HCT116 (cell line): ENCODE results near the gene ZBTB47. TPM values are rescaled to one million over a fixed set of nuclear protein-coding genes. Genes with fewer than 3 reads are reported as not detected.
A peak's percentile ranks its signal among the peaks of the same experiment; 100 is the strongest.

Source experiments
- ATAC-seq: fragments of 200-7000 bp; cut with Tn5 transposase; 2 replicates; pipeline ENCODE4 v1.9.1; 2020; ENCODE audit warnings: mild to moderate bottlenecking, moderate library complexity
- BruUV-seq: library from RNA; stranded (reverse); fragments of 400-500 nt; replicated peaks from 2 replicates; lab custom pipeline; 2021; lab: Mats Ljungman, UMichigan
- CTCF ChIA-PET: fragments of 300-600 bp; sonication (Branson Sonifier 250); formaldehyde crosslinking; loops from one replicate; lab custom pipeline; 2021; ENCODE audit warnings: antibody characterized with exemption; lab: Charles Lee
- POLR2A ChIA-PET: fragments of 300-600, 350-600 bp; sonication (Branson Sonifier 250); formaldehyde crosslinking; loops from one replicate; lab custom pipeline; 2021; ENCODE audit warnings: antibody characterized with exemption; lab: Charles Lee
- RAD21 ChIA-PET, 2 experiments: fragments of 300-600 bp; sonication (Branson Sonifier 250); formaldehyde crosslinking; loops; one replicate each; lab custom pipeline; 2023; ENCODE audit warnings: low total read pairs in 2 of 2; ENCODE audit not compliant: uncharacterized antibody in 2 of 2, unreplicated experiment in 2 of 2, low non-redundant PET in 1 of 2; lab: Charles Lee
- DNase-seq: peaks from one replicate; pipeline ENCODE4 v3.0.0-alpha.2; 2010; ENCODE audit warnings: low read depth, low spot score
- H2AFZ ChIP-seq: fragments of 200-600 bp; shearing (Covaris generic), sonication (generic); 2 replicates; pipeline ENCODE4 v1.6.1; 2017; ENCODE audit warnings: low read depth, mixed run types, mixed read lengths, antibody characterized with exemption, low read length; ENCODE audit not compliant: poor library complexity, severe bottlenecking
- H3K27ac ChIP-seq: 2 replicates; pipeline ENCODE4 v1.5.1; 2012; ENCODE audit warnings: low read depth, low read length
- H3K27me3 ChIP-seq: fragments of 200-600 bp; sonication (generic); 2 replicates; pipeline ENCODE4 v1.6.1; 2016; ENCODE audit warnings: mixed run types, low read length, mixed read lengths; ENCODE audit not compliant: insufficient read depth
- H3K36me3 ChIP-seq, 2 experiments: fragments of 200-500 bp in 1 of 2; fragments of 200-600 bp in 1 of 2; sonication (Bioruptor generic) in 1 of 2; sonication (generic) in 1 of 2; 2 replicates each; pipeline versions ENCODE4 v1.5.1 to v1.6.1; 2014 to 2016; ENCODE audit warnings: low read length in 2 of 2, inconsistent platforms in 1 of 2, mixed read lengths in 1 of 2, mixed run types in 1 of 2; ENCODE audit not compliant: insufficient read depth in 2 of 2, control insufficient read depth in 1 of 2
- H3K4me1 ChIP-seq, 2 experiments: fragments of 200-600 bp in 1 of 2; sonication (generic) in 1 of 2; 2 replicates each; pipeline versions ENCODE4 v1.5.1 to v1.6.1; 2012 to 2017; ENCODE audit warnings: low read length in 2 of 2, inconsistent platforms in 1 of 2, mild to moderate bottlenecking in 1 of 2, mixed read lengths in 1 of 2, mixed run types in 1 of 2, moderate library complexity in 1 of 2; ENCODE audit not compliant: insufficient read depth in 2 of 2, control insufficient read depth in 1 of 2
- H3K4me2 ChIP-seq: fragments of 200-600 bp; sonication (generic); 2 replicates; pipeline ENCODE4 v1.6.1; 2017; ENCODE audit warnings: mixed run types, low read length, mixed read lengths
- H3K4me3 ChIP-seq, 2 experiments: fragments of 200-600 bp in 1 of 2; sonication (generic) in 1 of 2; replicated peaks in 1 of 2; 2 replicates each; pipeline ENCODE4 v1.5.1; 2011 to 2016; ENCODE audit warnings: low read length in 2 of 2, control low read depth in 1 of 2, low read depth in 1 of 2, mild to moderate bottlenecking in 1 of 2, mixed read lengths in 1 of 2, mixed run types in 1 of 2
- H3K79me2 ChIP-seq: fragments of 200-600 bp; sonication (generic); 2 replicates; pipeline ENCODE4 v1.6.1; 2017; ENCODE audit warnings: mild to moderate bottlenecking, mixed run types, low read length, moderate library complexity, mixed read lengths; ENCODE audit not compliant: insufficient read depth
- H3K9ac ChIP-seq: fragments of 200-600 bp; sonication (generic); 2 replicates; pipeline ENCODE4 v1.6.1; 2016; ENCODE audit warnings: low read length, mixed read lengths
- H3K9me2 ChIP-seq: fragments of 200-600 bp; sonication (generic), shearing (Covaris generic); 2 replicates; pipeline ENCODE4 v1.6.1; 2017; ENCODE audit warnings: mixed run types, mild to moderate bottlenecking, moderate library complexity; ENCODE audit not compliant: insufficient read depth
- H3K9me3 ChIP-seq, 2 experiments: fragments of 200-500 bp in 1 of 2; fragments of 200-600 bp in 1 of 2; sonication (Bioruptor generic) in 1 of 2; sonication (generic) in 1 of 2; 2 replicates each; pipeline ENCODE4 v1.6.1; 2014 to 2017; ENCODE audit warnings: low read length in 2 of 2, mixed read lengths in 2 of 2, inconsistent platforms in 1 of 2, low read depth in 1 of 2, mild to moderate bottlenecking in 1 of 2, mixed run types in 1 of 2, moderate library complexity in 1 of 2; ENCODE audit not compliant: control insufficient read depth in 1 of 2, insufficient read depth in 1 of 2
- H4K20me1 ChIP-seq: fragments of 200-600 bp; sonication (generic), shearing (Covaris generic); 2 replicates; pipeline ENCODE4 v1.6.1; 2017; ENCODE audit warnings: mixed run types, mild to moderate bottlenecking, moderate library complexity; ENCODE audit not compliant: insufficient read depth
- ATF3 ChIP-seq: IDR thresholded peaks from 2 replicates; pipeline ENCODE4 v1.6.1; 2012
- CEBPB ChIP-seq: IDR thresholded peaks from 2 replicates; pipeline ENCODE4 v1.6.1; 2012; ENCODE audit warnings: low read depth
- EGR1 ChIP-seq: IDR thresholded peaks from 2 replicates; pipeline ENCODE4 v1.6.1; 2012; ENCODE audit warnings: low read depth
- ELF1 ChIP-seq: IDR thresholded peaks from 2 replicates; pipeline ENCODE4 v1.6.1; 2012; ENCODE audit warnings: low read depth, borderline replicate concordance
- EZH2 ChIP-seq: fragments of 200-600 bp; sonication (generic); IDR thresholded peaks from 2 replicates; pipeline ENCODE4 v1.6.1; 2017; ENCODE audit warnings: antibody characterized with exemption, mixed run types
- JUND ChIP-seq: IDR thresholded peaks from 2 replicates; pipeline ENCODE4 v1.6.1; 2012
- POLR2AphosphoS5 ChIP-seq: IDR thresholded peaks from 2 replicates; pipeline ENCODE4 v1.6.1; 2011; ENCODE audit warnings: mild to moderate bottlenecking, low read depth, low read length, moderate library complexity
- SIN3A ChIP-seq: IDR thresholded peaks from 2 replicates; pipeline ENCODE4 v1.6.1; 2012; ENCODE audit warnings: low read depth
- TCF7L2 ChIP-seq: IDR thresholded peaks from 2 replicates; pipeline ENCODE4 v1.7.0; 2011; ENCODE audit warnings: borderline replicate concordance, inconsistent platforms; ENCODE audit not compliant: insufficient read depth, insufficient read length; ENCODE audit errors: extremely low read depth
- intact Hi-C: fragments of 100-400 bp; cut with micrococcal nuclease; formaldehyde crosslinking; loops from 2 replicates; pipeline ENCODE4 v1.10.0; 2022
- total RNA-seq: library from RNA; stranded (reverse); gene quantifications from one replicate; pipeline ENCODE4 v1.2.1, GENCODE V29; 2021; ENCODE audit not compliant: unreplicated experiment
- TF ChIP-seq, protein P1 (sequence below), 3 experiments: fragments of 200-600 bp in 1 of 3; sonication (generic) in 1 of 3; IDR thresholded peaks in 2 of 3; conservative IDR thresholded peaks in 1 of 3; 2 replicates each; pipeline ENCODE4 v1.5.1; 2012 to 2017; ENCODE audit warnings: low read depth in 2 of 3, low read length in 2 of 3, antibody characterized with exemption in 1 of 3, borderline replicate concordance in 1 of 3, control low read depth in 1 of 3, mild to moderate bottlenecking in 1 of 3, mixed read lengths in 1 of 3, mixed run types in 1 of 3, moderate library complexity in 1 of 3; ENCODE audit not compliant: insufficient read depth in 1 of 3
- TF ChIP-seq, protein P2 (sequence below): IDR thresholded peaks from 2 replicates; pipeline ENCODE4 v1.6.1; 2012

Gene ZBTB47
- total RNA-seq, 1 experiment from 2014 or later = 6.3 TPM

DNA sequence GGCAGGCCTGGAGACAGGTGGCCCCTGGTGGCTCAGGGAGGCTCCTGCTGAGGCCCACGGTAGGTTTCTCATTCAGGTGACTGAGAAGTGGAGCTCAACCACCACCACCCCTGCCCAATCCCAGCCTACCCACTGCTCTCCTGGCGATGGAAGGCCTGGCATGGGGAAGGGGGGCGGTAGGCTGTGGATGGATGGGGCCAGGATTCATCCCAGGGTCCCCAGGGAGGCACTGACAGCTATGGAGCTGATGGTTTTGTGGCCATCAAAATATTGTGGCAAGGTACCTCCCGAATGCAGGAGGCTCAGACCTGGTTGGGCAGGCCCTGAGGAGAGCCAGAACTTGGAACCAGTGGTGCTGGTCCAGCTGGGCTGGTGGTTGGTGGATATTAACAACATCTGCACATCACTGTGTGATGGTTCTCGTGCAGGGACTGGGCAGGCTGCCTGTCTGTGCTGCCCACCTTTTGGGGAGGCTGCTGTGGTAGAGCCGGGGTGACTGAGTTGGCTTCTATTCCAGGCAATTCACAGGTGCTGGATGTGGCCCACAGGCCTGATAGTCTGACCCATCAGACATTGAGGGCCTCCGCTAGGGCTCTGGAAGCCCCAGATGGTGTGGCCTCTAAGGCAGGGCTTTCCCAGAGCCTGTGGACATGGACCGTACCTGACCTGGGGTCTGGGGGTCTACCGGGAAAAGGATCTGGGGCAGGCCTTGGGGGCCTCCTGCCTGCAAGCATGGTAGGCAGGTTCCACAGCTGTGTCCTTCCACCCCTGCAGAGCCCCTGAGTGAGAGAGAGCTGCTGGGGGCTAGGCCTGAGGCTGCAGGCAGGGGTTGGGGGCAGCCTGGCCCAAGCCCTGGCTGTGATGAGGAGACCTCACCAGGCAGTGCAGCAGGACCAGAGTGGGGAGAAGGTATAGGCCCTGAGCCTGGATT, 3.4 kb downstream of the ZBTB47 start:
- Histone ChIP-seq H2AFZ (no peak overlapping the region), H3K9me2 (no peaks in the 10 kb centered on the region), H3K27me3 (no peaks in the 10 kb centered on the region), H3K4me3 (no peak overlapping the region), H3K27ac (no peak overlapping the region; the same call in 1 of the 2 replicates), H3K4me1 (peaks cover 29 to 44% of the 10 kb centered on the region in 2 experiments), H3K36me3 (0 out of 4 replicates have a peak, but pooled peaks cover 0 to 3% of the 10 kb centered on the region in 2 experiments), H3K79me2 (peaks cover 16% of the 10 kb centered on the region; the same call in 1 of the 2 replicates), H3K9me3 (no peaks in the 10 kb centered on the region), H3K4me2 (peak overlapping the region; percentile 99; the same call in 1 of the 2 replicates), H4K20me1 (no peaks in the 10 kb centered on the region), H3K9ac (no peak overlapping the region)
- CTCF ChIA-PET = interaction anchor here (1.1 kb wide), 1 partner anchor 89 kb away, joined by 4 read pairs; no protein-coding TSS in a partner anchor
- TF ChIP-seq SIN3A = no peak
- TF ChIP-seq ATF3 = no peak
- no peak for TF ChIP-seq POLR2AphosphoS5
- TF ChIP-seq EGR1 = no peak
- no peak for TF ChIP-seq CEBPB
- TF ChIP-seq, protein P1, sequence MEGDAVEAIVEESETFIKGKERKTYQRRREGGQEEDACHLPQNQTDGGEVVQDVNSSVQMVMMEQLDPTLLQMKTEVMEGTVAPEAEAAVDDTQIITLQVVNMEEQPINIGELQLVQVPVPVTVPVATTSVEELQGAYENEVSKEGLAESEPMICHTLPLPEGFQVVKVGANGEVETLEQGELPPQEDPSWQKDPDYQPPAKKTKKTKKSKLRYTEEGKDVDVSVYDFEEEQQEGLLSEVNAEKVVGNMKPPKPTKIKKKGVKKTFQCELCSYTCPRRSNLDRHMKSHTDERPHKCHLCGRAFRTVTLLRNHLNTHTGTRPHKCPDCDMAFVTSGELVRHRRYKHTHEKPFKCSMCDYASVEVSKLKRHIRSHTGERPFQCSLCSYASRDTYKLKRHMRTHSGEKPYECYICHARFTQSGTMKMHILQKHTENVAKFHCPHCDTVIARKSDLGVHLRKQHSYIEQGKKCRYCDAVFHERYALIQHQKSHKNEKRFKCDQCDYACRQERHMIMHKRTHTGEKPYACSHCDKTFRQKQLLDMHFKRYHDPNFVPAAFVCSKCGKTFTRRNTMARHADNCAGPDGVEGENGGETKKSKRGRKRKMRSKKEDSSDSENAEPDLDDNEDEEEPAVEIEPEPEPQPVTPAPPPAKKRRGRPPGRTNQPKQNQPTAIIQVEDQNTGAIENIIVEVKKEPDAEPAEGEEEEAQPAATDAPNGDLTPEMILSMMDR (IDR thresholded peaks at IDR 0.05 in 2 of 3, conservative IDR thresholded peaks at IDR 0.05 in 1 of 3; ENCODE audit: borderline replicate concordance in 1 of 3, insufficient read depth in 1 of 3, low read depth in 2 of 3, low read length in 2 of 3) = no peak
- TF ChIP-seq EZH2 = no peak
- TF ChIP-seq, protein P2, sequence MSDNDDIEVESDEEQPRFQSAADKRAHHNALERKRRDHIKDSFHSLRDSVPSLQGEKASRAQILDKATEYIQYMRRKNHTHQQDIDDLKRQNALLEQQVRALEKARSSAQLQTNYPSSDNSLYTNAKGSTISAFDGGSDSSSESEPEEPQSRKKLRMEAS = no peak
- no peak for TF ChIP-seq TCF7L2
- TF ChIP-seq ELF1 = no peak
- no peak for TF ChIP-seq JUND
- BruUV-seq = no TSS peak
- DNase-seq (no peak), ATAC-seq (no peak)
- RAD21 ChIA-PET = no interaction called here
- intact Hi-C loops = no loop called here
- POLR2A ChIA-PET = no interaction called here
